ENCODE measurements around the gene CHMP2A.
"Not testable (repeated sequence)": the region's sequence is repeated elsewhere in the genome, so short reads cannot be mapped to it uniquely, and the experiment has no call there.

CHMP2A gene

DNA sequence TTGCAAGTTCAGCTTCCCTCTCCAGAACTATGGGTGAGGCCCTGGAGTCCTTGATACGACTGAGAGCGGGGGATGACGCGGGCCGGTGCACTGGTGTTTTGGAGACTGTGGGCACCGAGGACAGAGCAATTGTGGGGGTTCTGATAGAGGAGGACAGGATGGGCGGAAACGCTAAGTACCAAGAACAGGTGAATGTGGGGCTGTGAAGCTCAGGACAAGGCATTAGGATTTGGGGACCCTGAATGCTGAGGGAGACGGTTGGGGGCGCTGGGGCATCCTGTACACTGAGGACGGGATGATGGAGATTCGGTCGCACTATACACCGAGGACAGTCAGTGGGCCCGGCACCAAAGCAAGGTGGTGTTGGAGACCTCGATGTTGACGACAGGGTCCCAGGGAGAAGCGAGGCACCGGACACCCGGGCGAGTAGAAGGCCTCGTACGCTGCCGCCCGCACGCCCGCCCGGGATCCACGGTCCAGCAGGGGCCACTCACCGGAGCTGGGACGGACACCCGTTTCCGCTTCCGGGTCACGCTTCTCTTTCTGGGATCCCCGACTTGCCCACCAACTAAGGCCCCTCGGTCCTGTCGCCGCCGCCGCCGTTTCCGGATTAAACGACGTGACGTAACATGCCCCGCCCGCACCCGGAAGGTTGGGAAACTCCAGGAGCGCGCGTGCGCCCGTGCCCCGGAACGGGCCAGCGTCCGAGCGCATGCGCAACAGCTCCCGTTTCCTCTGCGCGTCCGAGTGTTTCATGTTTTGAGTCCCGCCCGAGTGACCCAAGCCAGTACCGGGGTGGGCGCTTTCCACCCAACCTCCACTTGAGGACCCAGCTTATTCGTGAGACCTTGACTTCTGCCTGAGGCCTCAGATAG is at the start of gene CHMP2A:
Gene CHMP2A, minus strand, starts transcription at position 612 of the 875 bp plus-strand sequence. CDS start 893 bp downstream, outside the sequence.
- DNase-seq, result no peak

DNA sequence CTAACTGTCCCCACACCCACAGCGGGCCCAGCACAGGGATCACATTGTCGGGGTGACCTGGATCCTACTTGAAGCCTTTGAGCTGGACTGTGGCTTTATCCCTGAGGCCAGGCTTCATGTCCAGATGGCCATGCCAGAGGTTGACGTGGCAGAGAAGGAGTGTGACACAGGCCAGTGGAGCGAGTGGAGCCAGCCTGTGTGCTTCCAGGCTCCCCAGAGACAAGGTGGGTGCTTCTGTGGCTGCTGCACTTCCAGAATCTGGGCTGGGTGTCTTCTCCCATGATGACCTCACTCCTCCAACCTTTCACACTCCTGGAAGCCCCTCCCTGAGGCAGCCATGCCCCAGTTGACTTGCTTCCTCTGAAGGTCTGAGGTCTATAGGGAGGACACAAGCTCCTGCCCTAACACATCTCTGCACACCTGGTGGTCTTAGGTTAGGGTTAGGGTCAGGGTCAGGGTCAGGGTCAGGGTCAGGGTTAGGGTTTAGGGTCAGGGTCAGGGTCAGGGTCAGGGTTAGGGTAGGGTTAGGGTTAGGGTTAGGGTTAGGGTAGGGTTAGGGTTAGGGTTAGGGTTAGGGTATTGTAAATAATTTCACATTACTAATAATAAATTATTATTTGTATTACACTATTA is 31.3 kb upstream of the CHMP2A start:
- no peak for DNase-seq

DNA sequence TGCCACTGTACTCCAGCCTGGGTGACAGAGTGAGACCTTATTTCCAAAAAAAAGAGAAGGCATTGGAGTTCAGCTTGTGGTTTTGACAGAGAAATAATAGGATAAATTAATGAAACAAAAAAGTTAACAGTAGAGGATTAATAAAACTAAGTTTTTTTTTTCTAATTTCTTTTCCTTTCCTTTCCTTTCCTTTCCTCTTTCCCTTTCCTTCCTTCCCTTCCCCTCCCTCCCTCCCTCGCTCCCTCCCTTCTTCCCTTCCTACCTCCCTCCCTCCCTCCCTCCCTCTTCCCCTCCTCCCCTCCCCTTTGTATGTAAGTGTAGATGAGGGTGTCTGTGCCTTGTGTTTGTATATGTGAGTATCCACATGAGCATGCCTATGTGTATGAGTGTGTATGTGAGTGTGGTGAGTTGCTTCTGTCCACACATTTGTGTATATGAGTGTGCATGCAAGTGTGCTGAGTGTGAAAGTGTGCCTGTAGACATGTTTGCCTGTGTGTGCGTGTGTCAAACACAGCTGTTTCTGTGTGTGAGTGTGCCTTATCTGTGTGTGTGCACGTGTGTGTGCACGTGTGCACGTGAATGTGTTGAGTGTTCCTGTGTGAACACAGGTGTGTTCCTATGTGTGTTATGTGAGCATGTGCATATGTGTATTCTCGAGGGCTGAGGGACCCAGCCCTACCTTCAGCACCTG is 30.7 kb upstream of the CHMP2A start:
- no peak for DNase-seq

DNA sequence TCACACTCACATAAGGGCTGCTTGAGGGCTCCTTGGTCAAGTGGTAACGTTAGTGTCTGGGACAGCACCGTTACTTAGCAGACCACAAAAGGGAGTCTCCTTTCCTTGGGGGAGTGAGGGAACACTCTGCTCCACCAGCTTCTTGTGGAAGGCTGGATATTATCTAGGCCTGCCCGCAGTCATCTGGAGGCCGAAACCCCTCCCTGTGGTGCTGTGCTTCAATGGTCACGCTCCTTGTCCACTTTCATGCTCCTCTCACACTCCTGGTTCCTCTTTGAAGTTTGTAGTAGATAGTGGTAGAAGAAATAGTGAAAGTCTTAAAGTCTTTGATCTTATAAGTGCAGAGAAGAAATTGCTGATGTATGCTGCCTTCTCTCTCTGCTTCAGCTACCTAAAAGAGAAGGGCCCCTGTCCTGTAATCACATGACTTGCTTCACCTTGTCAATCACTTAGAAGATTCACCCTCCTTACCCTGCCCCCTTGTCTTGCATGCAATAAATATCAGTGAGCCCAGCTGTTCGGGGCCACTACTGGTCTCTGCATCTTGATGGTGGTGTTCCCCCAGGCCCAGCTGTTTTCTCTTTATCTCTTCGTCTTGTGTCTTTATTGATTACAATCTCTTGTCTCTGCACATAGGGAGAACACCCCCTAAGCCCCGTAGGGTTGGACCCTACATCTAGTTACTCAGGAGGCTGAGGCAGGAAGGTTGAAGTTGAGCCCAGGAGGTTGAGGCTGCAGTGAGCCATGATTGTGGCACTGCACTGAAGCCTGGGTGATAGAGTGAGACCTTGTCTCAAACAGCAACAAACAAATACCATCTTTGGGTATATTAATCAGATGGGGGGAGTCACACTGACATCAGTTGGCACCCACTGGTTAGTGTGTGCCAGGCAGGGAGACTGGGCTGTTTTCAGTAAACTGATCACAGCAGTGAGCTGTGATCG is 29.9 kb upstream of the CHMP2A start:
- DNase-seq, result no peak

DNA sequence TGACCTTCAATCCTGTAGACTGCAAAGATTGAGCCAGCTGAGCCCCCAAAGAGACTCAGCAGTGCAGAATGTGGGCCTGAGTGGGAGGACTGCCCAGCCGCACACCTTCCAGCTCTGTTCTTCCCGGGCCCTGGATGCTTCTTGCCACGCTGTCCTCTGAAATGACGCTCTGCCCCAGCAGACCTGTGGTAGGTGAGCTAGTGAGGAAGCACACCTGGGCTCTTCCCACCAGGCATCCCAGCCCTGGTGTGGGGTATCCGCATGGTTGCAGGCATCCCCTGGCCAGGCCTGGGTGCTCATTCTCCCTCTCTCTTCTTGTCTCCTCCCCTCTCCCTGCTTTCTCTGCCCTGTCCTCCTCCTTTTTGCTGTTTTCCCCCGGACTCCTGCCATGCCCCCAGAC is 28.1 kb upstream of the CHMP2A start:
- no peak for DNase-seq

DNA sequence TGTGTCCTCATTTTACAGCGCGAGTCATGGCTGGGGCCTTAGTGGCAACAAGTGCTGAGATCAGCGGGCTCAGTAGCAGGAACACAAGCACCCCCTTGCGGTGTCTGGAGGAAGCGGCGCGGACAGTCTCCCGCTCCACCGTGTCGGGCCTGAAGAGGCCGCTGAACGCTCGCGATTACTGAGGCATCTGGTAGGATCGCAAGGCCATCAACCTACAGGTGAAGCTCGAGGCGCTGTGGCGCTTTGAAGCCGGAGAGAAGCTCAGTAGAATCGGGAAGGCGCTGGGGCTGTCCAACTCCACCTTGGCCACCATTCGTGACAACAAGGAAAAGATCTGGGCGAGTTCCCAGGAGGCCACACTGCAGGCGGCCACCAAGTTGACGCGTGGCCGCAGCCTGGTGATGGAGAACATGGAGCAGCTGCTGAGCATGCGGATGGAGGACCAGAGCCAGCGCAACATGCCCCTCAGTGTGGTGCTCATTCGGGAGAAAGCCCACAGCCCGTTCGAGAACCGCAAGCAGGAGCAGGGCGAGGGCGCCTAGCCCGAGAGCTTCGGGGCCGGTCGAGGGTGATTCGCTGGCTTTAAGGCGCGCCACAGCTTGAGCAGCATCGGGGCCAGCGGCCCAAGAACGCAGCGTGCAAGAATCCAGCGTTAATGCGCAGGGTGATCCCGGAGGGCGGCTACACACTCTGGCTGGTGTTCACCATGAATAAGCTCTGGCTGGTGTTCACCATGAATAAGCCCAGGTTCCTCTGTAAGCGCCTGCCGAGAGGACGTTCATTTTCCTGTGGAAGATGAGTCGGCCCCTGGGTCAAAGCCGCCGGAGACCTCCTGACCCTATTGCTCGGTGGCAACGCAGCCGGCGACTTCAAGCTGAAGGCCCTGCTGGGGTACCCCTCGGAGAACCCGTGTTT is 26.6 kb upstream of the CHMP2A start:
- DNase-seq, result no peak

DNA sequence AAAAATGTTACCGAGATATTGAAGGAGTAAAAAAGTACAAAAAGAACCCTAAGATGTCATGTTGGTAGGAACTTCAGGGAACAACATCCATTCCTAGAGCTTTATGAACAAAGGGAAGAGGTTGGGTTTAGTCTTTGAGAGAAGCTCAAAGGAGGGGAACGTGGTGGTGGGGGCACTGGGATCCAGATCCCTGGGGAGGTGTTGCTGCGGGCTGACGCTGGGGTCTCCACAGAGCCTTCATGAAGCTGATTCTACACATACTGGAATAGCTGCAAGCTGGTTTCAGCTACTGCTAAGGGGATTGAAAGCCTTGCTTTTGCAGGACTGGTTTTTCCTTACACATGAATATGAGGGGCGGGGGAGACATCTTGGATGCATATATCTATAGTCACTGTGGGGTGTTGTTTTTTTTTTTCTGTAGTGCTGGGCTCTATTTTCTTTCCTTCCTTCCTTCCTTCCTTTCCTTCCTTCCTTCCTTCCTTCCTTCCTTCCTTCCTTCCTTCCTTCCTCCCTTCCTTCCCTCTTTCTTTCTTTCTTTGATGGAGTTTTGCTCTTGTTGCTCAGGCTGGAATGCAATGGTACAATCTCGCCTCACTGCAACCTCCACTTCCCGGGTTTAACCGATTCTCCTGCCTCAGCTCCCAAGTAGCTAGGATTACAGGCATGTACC is 24.7 kb upstream of the CHMP2A start:
- DNase-seq, result no peak

DNA sequence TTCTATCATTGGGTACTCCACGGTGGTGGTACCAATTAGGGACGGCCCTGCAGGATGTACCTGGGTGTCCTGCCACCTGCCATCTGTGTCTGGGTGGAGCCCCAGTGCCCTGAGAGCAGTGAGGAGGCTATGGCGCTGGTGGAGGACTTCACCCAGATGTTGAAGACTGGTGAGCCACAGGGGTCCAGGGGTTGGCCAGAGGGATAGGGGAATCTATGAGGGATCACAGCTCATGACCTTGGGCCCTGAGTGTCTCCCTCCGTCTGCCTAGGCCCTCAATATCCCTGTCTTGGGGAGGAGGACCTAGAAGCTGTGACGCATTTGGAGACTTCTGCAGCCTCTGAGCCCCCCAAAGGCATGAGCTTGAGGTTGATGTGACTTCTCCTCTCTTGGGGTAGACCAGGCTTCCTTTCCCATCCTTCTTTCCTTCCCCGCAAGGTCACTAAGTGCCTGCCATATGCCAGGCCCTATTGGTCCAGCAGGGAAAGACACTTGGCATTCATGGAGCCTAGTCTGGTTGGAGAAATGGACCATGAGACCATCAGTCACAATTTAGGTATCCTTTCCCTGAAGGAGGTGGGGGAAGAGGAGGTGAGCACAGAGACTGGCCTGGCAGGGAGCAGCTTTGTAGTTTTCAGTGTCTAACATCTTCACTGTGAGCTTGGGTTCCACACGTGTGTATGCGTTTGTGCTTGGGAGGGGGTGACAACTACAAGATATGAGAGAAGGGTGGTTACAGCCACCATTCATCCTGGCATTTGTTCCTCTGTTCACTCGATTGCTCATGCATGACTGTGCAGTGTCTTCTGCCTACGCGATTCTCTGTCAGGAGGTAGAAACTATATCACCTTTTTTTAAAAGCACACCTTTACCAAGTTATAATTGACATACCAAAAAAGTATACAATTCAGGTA is 23.4 kb upstream of the CHMP2A start:
- no peak for DNase-seq

DNA sequence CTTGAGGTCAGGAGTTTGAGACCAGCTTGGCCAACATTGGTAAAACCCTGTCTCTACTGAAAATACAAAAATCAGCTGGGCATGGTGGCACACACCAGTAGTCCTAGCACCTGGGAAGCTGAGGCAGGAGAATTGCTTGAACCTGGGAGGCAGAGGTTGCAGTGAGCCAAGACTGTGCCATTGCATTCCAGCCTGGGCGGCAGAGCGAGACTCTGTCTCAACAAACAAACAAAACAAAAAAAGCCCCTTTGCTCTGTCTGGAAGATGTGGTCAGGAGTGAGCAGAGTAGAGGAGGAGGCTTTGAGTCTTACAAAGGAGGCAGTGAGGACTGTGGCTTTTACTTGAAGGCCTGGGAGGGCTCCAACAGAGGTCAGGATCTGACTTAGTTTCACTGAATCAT is 22.7 kb upstream of the CHMP2A start:
- DNase-seq, result not testable (repeated sequence)

DNA sequence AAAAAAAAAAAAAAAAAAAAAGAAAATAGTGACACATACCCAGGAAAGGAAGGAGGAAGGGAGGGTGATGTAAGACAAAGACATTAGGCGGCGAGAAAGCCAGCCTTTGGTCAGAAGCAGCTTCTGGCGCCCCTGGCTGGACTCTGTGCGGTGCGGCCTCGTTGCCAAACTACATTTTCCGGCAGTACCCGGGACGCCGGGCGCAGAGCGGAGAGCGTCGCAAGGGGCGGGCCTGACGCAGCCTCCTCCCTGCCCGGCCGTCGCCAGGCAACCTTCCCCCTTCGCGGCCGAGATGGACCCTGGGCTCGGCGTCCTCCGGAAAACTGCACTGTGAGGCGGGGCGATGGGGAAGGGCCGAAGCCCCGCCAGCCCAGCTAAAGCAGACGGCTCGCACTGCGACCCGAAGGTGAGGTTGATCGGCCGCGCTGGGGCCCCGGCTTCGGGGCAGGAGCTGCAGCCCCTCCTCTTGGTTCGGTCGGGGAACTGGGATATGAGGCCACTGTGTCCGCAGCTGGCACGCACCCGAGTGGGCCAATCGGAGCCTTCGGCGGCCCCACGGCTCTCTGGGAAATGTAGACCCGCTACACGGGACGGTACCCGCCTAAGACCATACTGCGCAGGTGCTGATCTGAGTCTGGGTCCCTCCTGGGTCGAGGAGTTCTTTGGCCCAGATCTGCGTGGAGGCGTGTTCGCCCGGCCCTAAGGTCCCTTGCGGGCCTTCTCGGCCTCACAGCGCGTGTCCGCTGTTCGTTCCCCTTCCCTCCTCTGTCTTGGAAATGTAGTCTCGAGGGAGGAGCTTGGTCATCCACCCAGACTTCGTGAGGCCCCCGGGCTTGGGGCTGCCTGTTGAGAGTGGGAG is 20.5 kb upstream of the CHMP2A start:
- no peak for DNase-seq

DNA sequence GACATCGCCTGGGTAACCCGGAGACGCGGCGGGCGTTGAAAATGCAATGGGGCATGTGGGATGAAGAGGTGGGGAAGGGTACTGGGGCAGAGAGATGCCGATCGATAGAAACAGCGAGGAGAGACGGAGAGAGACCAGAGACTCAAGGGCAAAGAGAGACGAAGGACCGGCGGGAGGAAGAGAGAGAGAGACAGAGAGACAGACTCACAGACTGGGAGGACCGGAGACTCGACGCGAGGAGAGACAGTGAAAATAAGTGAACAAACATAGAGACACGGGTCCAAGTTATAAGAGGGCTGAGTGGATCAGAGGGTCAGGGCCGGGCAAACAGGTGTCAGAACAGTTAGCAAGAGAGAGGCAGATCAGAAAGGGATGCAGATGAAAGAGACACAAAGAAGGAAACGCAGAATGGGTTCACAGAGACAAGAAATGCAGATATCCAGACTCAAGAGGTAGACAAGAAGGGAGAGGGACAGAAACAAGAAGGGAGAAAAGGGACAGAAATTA is 18.8 kb upstream of the CHMP2A start:
- no peak for DNase-seq

DNA sequence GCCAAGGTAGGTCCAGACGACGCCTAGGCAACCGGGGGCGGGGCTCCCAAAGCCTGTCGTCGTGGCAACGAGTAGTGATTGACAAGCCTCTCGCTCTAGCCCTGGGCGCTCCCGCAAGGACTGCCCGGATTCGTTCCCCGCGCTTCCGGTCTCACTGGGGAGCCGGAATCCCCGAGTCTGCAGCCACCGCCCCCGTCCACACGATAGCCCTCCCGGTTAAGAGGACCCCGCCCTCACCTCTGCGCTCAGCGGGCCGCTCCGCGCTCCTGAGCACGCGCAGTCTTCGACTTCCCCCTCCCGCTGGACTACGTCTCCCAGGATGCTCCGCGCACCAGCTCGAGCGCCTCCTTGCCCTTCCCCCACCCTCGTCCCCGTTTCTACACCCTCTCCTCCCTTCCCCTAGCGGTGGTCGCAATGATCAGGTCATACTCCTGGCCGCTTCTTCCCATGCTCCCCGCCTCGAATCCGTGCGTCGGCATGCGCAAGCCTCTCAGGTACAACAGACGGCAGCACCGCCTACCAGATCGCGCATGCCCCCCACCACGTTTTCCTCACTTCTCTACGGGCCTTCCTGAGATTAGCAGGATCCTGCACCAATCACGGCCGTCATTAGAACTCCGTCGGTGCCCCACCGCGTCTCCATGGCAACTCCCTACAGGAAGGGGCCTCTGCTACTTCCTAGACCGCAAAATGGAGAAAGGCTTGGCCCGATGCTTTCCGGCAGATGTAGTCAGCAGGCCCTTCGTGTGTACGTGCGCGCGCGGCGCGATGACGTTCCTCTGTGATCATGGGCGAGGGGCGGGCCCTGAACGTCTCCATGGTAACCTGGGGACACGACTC is 18.1 kb upstream of the CHMP2A start, which contains the start of gene MZF1:
Gene MZF1, minus strand, starts transcription at position 518 of the 840 bp plus-strand sequence. CDS start 1,946 bp downstream, outside the sequence.
- no peak for DNase-seq

DNA sequence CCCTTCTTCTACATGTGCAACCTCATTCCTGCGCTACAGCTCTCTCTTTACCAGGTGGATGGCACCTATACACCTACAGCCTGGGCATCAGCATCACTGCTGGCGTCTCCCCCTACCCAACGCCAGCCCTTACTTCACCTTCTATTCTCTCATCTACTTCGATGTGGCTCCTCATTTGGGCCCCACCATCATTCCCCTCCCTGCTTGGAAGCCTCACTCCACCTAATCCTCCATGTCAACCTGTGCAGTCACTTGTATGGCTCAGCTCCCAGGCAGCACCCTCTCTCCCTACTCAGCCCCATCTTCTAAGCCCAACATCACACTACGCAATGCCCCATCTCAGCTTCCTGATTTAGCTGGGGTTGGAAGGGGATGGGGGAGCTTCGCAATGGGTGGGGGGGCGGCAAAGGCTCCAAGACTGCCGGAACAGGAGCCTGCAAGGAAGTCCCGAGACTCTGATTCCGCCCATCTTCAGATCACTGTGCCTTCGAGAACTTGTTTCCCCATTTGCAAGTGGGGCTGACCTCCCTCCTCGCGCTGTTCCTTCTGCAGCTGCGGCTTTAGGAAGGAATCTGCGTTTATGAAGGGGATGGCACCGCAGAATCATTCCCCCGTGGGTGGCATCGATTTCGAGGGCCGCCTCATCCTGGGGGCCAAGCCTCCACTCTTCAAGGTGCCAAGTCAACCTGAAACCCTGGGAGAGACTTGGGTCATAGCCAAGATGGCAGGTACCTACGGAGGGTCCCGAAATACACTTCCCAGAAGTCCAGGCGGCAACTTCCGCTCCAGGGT is 17.3 kb upstream of the CHMP2A start:
- no peak for DNase-seq

DNA sequence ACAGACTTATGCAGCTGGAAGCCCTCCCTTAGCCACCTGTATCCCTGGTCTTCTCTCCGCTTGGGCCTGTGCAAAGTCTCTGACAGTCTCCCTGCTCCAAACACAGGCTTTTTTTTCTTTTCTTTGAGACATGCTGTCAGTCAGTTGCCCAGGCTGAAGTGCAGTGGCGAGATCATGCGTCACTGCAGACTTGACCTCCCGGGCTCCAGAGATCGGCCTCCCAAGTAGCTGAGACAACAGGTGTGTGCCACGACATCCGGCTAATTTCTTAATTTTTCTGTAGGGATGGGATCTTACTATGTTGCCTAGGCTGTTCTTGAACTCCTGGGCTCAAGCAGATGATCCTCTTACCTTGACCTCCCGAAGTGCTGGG is 16.7 kb upstream of the CHMP2A start:
- no peak for DNase-seq

DNA sequence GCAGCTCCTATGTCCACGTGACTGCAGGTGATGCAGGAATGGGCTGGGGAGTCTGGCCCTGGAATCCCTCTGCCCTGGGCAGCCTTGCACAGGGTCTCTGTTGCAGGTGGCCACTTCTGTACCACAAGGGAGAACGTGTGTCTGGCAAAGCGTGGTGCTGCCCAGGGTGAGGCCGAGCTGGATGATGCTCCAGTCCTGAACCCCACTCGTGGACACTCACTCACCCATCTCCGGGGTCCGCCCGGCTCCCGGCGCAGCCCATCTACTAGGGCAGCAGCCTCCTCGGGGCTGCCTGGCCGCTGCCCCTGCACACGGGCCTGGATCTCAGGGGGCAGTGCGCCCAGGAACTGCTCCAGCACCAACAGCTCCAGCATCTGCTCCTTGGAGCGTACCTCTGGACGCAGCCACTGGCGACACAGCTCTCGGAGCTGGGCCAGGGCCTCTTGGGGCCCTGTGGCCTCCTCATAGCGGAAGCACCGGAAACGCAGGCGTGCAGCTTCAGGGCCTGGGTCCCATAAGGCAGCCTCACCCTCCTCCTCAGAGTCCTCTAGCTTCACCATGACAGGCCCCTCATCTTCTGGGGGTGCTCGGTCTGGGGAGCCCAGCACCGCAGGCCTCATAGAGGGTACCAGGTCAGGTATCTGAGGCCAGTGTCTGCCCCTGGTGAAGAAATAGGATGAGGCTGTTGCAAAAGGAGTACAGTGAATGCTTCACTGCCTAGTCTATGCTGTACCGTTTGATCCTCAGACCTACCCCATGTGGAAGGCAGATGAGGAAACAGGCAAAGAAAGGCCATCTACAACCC is 16.1 kb upstream of the CHMP2A start:
- no peak for DNase-seq

Data from GOT3 (cell line).